OCI-LY7 (cell line): ENCODE data around the gene MZB1. TPM values are rescaled to one million over a fixed set of nuclear protein-coding genes. Genes with fewer than 3 reads are reported as not detected.

Source experiments
- BruUV-seq: library from RNA; stranded (reverse); fragments of 400-500 nt; replicated peaks from 2 replicates; lab custom pipeline; 2021; lab: Mats Ljungman, UMichigan
- CTCF ChIA-PET: fragments of 300-600 bp; sonication (Branson Sonifier 250); formaldehyde crosslinking; loops from one replicate; lab custom pipeline; 2022; ENCODE audit warnings: antibody characterized with exemption; ENCODE audit not compliant: unreplicated experiment; lab: Charles Lee
- POLR2A ChIA-PET: fragments of 300-600 bp; sonication (Branson Sonifier 250); formaldehyde crosslinking; loops from one replicate; lab custom pipeline; 2022; ENCODE audit warnings: antibody characterized with exemption; lab: Charles Lee
- DNase-seq: peaks from one replicate; pipeline ENCODE4 v3.0.0-alpha.2; 2015; ENCODE audit warnings: low spot score
- H2AFZ ChIP-seq: fragments of 200-600 bp; sonication (generic), shearing (Covaris generic); 2 replicates; pipeline ENCODE4 v1.6.1; 2014; ENCODE audit warnings: mild to moderate bottlenecking, antibody characterized with exemption, low read length, moderate library complexity
- H3K27ac ChIP-seq: fragments of 200-600 bp; sonication (generic); 2 replicates; pipeline ENCODE4 v1.5.1; 2014; ENCODE audit warnings: mixed run types, low read depth, mild to moderate bottlenecking, moderate library complexity, low read length, inconsistent platforms; ENCODE audit not compliant: poor library complexity, severe bottlenecking
- H3K36me3 ChIP-seq: fragments of 200-600 bp; sonication (generic); 2 replicates; pipeline ENCODE4 v1.6.1; 2014; ENCODE audit warnings: mild to moderate bottlenecking, antibody characterized with exemption, low read length, moderate library complexity, mixed read lengths; ENCODE audit not compliant: insufficient read depth
- H3K4me1 ChIP-seq: fragments of 200-600 bp; sonication (generic); 2 replicates; pipeline ENCODE4 v1.5.1; 2014; ENCODE audit warnings: mild to moderate bottlenecking, low read length; ENCODE audit not compliant: insufficient read depth, poor library complexity, severe bottlenecking
- H3K4me2 ChIP-seq: fragments of 200-600 bp; sonication (generic); 2 replicates; pipeline ENCODE4 v1.6.1; 2014; ENCODE audit warnings: mild to moderate bottlenecking, low read length
- H3K4me3 ChIP-seq: fragments of 200-600 bp; sonication (generic); 2 replicates; pipeline ENCODE4 v1.5.1; 2014; ENCODE audit warnings: mild to moderate bottlenecking, low read depth, low read length; ENCODE audit not compliant: poor library complexity, severe bottlenecking
- H3K79me2 ChIP-seq: fragments of 200-600 bp; sonication (generic); 2 replicates; pipeline ENCODE4 v1.6.1; 2016; ENCODE audit warnings: low read depth, mild to moderate bottlenecking, low read length, moderate library complexity, mixed read lengths; ENCODE audit not compliant: insufficient read depth
- H3K9me2 ChIP-seq: fragments of 200-600 bp; sonication (generic); 2 replicates; pipeline ENCODE4 v1.6.1; 2016; ENCODE audit warnings: mild to moderate bottlenecking, low read length, mixed read lengths; ENCODE audit not compliant: insufficient read depth
- H3K9me3 ChIP-seq: fragments of 200-600 bp; sonication (generic); 2 replicates; pipeline ENCODE4 v1.6.1; 2014; ENCODE audit warnings: mild to moderate bottlenecking, mixed run types, low read length, mixed read lengths
- H4K20me1 ChIP-seq: fragments of 200-600 bp; sonication (generic); 2 replicates; pipeline ENCODE4 v1.6.1; 2014; ENCODE audit warnings: mild to moderate bottlenecking, antibody characterized with exemption, low read length, moderate library complexity, mixed read lengths; ENCODE audit not compliant: insufficient read depth
- CTCF ChIP-seq: fragments of 200-600 bp; sonication (generic); conservative IDR thresholded peaks from 2 replicates; pipeline ENCODE4 v1.5.1; 2014; ENCODE audit warnings: mild to moderate bottlenecking, antibody characterized with exemption, low read length, moderate library complexity, mixed read lengths
- EZH2phosphoT487 ChIP-seq: fragments of 200-600 bp; sonication (generic); IDR thresholded peaks from 2 replicates; pipeline ENCODE4 v1.6.1; 2018; ENCODE audit warnings: low read depth, borderline replicate concordance, mild to moderate bottlenecking, mixed run types, antibody characterized with exemption, low read length, moderate library complexity, mixed read lengths
- intact Hi-C: fragments of 100-400 bp; cut with micrococcal nuclease; formaldehyde crosslinking; loops from one replicate; pipeline ENCODE4 v1.10.0; 2022; ENCODE audit not compliant: unreplicated experiment
- total RNA-seq, 2 experiments: library from RNA; depleted of rRNA in 1 of 2; stranded (reverse); fragments of >200 nt in 1 of 2; shearing (Covaris generic) in 1 of 2; gene quantifications; 2 replicates each; pipeline ENCODE4 v1.2.3, GENCODE V29; 2014 to 2022

The MZB1 gene
- total RNA-seq, 2 experiments from 2014 or later: 727 to 1,014 TPM

GRCh38 chr5:139386050-139386438, 3.7 kb downstream of the MZB1 start:
- Histone ChIP-seq H3K4me2 (peak overlapping the region; percentile 99), H3K9me3 (no peaks in the 10 kb centered on the region), H3K79me2 (peaks cover 60% of the 10 kb centered on the region), H3K4me3 (peak overlapping the region; percentile 79), H3K36me3 (peaks cover 56% of the 10 kb centered on the region), H4K20me1 (peaks cover 7% of the 10 kb centered on the region; the same call in 1 of the 2 replicates), H3K4me1 (peaks cover 77% of the 10 kb centered on the region), H3K9me2 (no peaks in the 10 kb centered on the region), H3K27ac (peak overlapping the region; percentile 90), H2AFZ (no peak overlapping the region)
- BruUV-seq: TSS peak; percentile 6
- DNase-seq: no peak
- intact Hi-C loops: no loop called here
- ChIA-PET POLR2A (no interaction called here), CTCF (interaction anchor here (0.9 kb wide), 1 partner anchor 9 kb away, joined by 3 read pairs; no protein-coding TSS in a partner anchor)
- TF ChIP-seq EZH2phosphoT487: no peak
- TF ChIP-seq CTCF: no peak

- Histone ChIP-seq H3K4me1 (peaks cover 70% of the 10 kb centered on the region), H3K9me2 (no peaks in the 10 kb centered on the region), H3K79me2 (peaks cover 53% of the 10 kb centered on the region), H3K36me3 (peaks cover 55% of the 10 kb centered on the region), H3K4me2 (peak overlapping the region; percentile 99), H4K20me1 (peaks cover 7% of the 10 kb centered on the region; the same call in 1 of the 2 replicates), H3K4me3 (peak overlapping the region; percentile 79), H3K27ac (peak overlapping the region; percentile 90), H3K9me3 (no peaks in the 10 kb centered on the region), H2AFZ (no peak overlapping the region)
- ChIA-PET POLR2A (interaction anchor here (0.9 kb wide), 1 partner anchor 92 kb away, joined by 3 read pairs; the partner anchor contains the start of gene MATR3), CTCF (no interaction called here)
- intact Hi-C loops: no loop called here
- BruUV-seq: no TSS peak
- TF ChIP-seq CTCF (peak; percentile 69), EZH2phosphoT487 (no peak)
- DNase-seq: peak; percentile 63
Observed at GRCh38 chr5:139385061-139386049, 4.4 kb downstream of the MZB1 start.
